GM21447 (cell line): ENCODE data around the gene PGF.

Experiments used
- ATAC-seq: cut with Tn5 transposase; IDR thresholded peaks from one replicate; pipeline ENCODE4 v1.9.1; 2021; ENCODE audit not compliant: unreplicated experiment

The PGF gene

DNA sequence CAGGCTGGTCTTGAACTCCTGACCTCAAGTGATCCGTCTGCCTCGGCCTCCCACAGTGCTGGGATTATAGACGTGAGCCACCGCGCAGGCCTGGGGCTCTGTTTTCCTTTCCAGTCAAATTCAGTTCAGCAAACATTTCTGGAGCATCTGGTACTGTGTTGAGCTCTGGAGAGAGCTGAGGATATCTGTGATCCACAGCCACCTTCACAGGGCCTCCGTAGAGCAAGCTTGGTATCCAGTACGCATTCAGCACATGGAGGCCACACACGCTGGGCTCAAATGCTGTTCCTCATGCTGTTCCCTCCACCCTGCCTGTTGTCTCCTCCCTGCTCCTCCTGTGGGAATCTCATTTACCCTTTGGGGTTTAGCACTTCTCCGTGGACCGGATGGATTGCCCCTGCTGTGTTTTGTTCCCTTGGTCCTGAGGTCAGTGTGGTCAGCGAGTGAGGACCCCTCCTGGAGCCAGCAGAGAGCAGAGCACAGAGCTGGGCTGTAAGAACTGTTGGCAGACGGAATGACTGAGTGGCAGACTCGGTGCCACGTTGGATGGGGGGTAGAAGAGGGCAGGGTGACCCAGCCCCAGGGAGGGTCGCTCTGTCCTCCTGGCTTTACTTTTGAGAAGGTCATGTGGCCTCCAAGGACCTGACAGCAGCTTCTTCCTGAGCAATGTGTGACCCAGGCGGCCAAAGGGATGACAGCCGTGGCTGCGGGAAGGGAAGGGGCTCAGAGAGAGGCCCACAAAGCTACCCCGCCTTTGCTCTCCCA is 33.2 kb downstream of the PGF start:
- ATAC-seq, result no peak

DNA sequence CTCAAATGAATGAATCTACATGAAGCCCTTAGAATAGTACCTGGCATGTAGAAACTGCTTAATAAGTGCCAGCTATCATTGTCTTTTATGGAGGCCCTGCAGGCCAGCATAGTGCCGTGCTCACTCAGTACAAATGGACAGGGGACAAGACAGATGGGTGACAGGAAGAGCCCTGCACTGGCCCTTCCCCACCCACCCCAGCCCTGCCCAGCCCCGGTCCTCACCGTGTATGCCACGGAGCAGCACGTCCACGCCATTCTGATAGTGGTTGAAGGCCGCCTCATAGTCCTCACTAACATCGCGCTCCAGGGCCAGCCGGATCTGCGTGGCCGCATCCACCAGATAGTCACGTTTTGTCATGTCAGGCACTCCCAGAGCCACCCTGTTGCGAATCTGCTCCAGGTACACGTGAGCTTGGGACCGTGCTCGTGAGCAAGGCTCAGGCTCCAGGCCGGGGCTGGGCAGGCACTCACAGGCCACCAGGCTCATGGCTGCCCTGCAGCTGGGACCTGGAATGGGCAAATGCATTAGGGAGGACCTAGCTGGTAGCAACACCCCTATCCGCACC is 34.3 kb downstream of the PGF start:
- no peak for ATAC-seq

- ATAC-seq, result no peak
Measured at GRCh38 chr14:74920281-74920680, 35.1 kb downstream of the PGF start.

DNA sequence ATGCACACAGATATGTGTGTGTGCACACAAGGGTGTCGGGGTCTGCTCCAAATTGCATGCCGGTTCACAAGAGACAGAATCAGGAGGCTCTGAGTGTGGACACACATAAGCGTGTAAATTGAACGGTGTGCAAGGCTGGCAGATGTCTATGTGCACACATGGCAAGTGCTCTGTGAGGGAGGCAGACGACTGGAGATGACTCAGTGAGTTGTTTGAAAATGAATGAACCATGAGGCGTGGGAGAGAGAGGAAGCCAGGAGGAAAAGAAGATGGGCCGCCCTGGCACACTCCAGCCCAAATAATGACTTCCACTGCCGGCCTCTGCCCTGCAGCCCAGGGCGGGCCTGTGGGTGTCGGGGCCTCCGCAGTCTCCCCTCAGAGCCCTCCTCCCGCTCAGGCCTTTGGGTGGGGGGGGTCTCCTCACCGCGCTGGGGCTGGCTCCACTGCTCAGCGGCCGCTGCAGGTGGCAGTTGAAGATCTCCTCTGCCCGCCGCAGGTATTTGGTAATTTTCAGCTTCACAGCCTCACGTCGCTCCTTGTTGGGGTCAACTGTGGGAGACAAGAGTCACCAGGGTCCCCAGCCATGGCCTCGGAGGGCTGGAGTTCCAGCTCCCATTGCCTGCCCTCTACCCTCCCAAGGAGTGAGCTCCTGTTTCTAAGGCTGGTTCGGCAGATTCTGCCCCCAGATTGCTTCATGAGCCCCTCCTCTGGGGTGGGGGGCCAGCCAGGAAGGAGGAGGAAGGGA is 35.8 kb downstream of the PGF start:
- no peak for ATAC-seq

DNA sequence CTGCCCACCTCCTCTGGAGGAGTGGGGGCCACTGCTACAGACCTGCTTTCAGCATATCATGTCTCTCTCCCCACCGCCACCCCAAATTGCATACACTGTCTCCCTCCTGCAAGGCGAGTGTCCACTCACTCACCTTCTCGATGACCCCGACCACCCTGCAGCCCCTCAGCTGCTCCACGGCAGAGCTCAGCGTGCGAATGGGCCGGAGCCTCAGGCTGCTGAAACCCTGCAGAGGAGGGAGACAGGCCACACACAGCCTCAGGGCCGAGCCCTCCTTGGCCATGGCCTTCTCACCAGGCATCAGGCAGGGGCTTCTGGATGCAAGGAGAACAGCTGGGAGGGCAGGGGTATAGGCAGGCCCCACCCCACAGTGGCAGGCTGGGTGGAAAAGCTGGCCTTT is 37.0 kb downstream of the PGF start:
- no peak for ATAC-seq

DNA sequence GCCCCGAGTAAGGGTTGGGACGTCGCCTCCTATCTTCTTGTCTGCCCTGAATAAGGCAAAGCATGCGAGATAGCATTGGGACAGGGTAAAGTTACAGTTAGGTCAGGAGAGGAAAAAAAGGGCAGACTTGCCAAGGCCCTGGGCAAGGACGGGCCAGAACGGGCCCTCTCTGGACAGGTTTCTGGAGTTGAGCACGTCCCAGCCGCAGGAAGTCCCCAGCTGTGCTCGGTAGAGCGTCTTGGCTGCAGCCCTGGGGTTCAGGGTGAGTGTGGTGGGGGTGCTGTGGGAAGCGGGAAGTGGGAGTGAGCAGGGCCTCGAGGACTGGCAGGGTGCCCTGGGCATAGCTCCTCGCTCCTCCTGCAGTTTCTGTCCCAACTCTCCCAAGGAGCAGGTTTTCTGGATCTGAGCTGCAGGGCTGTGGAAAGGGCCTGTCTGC is 37.7 kb downstream of the PGF start:
- no peak for ATAC-seq

- ATAC-seq, result no peak
Measured at GRCh38 chr14:74917178-74917543, 38.2 kb downstream of the PGF start.

DNA sequence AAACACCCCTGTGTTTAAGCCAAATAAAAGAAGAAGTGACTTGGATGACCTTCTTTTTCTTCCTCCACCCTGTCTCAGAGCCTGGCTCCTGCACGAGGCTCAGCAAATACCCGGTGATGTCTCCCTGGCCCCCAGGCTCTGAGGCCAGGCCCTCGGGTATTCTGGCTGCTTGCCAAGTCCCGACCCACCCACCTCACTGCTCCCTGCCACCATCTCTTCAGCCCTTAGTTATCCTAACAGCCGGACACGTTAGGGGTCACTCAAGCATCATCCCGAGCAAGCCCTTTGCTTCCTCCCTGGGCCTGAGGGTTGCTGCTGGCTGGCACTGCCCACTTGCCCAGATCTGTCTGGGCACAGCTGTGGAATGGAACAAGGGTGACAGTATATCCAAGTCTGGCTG is 39.6 kb downstream of the PGF start:
- no peak for ATAC-seq

DNA sequence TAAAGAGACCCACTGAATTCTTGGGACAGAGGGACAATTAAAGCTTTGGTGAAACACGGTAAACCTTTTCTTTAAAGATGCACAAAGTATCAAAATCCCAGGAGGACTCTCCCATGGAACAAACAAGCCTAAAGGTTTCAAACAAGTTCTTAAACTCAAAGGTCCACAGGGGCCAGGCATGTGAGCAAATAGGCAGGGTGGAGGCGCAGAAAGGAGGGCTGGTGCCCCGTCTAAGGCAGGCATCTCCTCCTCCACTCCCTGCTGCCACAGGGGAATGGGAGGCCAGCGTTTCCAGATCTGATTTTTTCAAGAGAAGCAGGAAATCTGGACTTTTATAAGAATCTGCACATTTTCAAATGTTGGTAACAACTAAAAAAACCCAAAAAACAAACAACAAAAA is 40.0 kb downstream of the PGF start:
- ATAC-seq, result no peak

- ATAC-seq, result no peak
Measured at GRCh38 chr14:74913986-74914573, 41.3 kb downstream of the PGF start.

DNA sequence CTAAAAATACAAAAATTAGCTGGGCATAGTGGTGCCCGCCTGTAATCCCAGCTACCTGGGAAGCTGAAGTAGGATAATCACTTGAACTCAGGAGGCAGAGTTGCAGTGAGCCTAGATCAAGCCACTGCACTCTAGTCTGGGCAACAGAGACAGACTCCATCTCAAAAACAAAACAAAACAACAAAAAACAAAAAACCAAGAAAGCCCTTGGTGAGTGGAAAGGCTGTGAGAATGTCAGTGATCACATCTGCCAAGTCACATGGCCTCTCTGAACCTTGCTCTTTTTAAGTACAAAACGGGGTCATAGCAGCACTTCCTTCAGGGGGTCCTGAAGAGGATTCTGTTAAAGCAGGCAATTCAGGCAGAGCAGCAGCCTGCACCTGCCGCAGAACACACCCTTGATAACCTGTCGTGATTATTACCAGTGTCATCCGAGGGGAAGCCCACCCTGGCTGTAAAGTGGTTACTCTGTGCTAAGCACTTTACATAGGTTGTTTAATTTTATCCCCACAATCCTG is 41.9 kb downstream of the PGF start:
- no peak for ATAC-seq

DNA sequence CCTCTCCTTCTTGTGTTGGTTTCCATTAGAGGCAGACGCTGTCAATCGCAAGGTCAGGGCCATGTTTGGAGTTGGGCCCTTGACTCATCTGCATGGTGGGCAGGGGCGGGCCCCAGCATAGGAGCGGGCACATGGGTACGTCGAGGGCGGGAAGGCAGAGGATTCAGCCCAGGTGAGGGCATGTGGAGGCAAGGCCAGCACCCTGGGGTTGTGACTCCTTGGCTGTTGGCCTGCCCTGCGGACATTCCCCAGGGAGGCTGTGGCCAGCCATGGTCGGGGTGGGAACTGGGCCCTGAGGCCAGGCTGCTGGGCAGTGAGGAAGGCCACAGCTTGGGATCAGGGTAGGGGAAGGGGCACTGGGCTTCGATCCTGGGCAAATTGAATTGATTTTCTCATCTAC is 42.6 kb downstream of the PGF start:
- no peak for ATAC-seq

GRCh38 chr14:74912111-74912510 is 43.3 kb downstream of the PGF start:
- ATAC-seq, result no peak

DNA sequence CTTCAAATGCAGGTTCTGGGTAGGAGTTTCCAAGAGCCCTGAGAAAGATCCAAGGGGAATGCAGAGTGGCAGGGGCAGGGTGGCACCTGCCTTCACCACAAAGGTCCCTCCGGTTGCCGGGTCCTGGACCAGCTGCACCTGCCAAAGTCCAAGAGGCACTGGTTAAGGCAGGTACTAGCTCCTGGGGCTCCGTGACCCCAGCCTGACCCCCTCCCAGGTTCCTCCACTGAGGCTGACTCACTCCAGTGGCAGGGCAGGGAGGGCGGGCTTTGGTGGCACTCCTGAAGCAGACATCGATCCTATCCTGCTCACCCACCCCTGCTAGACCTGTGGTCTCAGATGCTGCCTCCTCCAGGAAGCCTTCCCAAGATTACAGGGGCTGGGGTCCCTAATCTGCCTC is 43.7 kb downstream of the PGF start:
- ATAC-seq, result no peak

DNA sequence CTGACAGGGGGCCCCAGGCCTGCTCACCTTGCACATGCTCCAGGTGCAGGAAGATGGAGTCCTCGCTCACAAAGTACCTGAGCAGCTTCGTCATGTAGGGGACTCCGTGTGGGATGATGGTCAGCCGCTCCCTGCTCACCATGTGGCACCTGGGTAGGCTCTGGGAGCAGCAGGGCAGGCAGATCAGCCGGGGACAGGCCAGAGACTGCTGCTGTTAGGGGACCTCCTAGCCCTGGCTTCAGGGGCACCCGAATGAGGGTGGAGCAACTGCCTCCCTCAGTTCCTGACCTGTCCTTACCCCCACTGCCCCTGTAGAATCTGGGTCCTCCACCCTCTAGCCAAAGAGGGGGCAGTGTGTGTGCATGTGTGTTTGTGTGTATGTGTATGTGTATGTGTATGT is 44.2 kb downstream of the PGF start:
- no peak for ATAC-seq

GRCh38 chr14:74910556-74910955 is 44.8 kb downstream of the PGF start:
- no peak for ATAC-seq

- ATAC-seq, result no peak
Measured at GRCh38 chr14:74909911-74910310, 45.5 kb downstream of the PGF start.

DNA sequence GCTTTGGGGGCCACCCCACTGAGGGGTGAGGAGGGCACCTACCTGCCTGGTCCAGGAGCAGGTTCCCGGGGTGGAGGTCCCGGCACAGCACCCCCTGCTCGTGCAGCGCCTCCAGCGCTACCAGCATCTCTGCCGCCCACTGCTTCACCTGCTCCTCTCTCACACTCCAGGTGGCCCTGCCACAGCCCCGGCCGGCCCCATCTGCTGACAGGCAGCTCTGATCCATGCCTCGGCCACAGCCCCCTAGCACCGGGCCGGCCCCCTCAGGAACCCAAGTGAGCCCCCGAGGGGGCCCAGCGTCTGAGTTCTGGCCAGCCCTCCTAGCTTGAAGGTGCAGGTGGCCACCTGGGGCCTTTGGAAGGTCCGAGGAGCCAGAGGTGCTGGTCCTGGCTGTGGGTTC is 45.9 kb downstream of the PGF start:
- ATAC-seq, result no peak

DNA sequence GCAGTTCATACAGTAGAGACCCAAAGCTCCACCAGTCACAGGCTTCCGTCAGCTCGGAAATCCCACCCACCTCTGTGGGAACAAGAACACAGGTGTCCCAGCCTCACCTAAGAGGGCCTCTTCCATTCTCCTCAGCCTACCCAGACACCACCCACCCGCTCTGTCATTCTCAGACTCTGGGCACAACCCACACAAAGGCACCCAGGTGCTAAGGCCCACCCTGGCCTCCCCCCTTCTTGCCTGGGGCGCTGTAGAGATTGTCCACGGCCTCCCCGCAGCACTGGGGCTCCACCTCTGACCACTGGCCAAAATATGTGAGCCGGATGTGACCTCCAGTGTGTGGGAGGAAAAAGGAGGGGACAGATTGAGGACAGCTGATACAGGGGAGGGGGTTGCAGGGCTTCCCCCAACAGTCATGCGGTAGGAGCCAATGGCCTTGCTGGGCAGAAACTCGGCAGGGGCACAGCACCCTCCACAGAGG is 46.5 kb downstream of the PGF start:
- ATAC-seq, result no peak

GRCh38 chr14:74907744-74908143 is 47.7 kb downstream of the PGF start:
- ATAC-seq, result no peak

GRCh38 chr14:74906925-74907521 is 48.4 kb downstream of the PGF start:
- ATAC-seq, result no peak
